ENCODE measurements around the gene AHCYL1.

DNA sequence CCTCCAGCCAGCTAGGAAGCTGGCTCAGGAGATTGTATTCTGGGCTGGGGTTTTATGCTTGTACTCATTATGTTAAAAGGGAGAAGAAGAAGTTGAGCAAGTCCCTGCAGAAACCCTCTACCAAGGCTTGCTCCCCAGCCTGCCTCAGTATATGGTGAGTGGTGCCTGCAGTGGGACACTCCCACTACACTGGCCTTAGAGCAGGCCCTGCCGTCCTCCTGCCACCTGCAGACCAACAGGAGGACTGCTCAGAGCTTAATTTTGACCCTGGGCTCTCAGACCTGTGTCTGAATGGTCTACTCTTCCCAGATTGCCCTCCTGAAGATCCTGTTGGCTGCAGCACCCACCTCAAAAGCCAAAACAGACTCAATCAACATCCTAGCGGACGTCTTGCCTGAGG is 62.9 kb downstream of the AHCYL1 start:
- TF ChIP-seq, protein P1, sequence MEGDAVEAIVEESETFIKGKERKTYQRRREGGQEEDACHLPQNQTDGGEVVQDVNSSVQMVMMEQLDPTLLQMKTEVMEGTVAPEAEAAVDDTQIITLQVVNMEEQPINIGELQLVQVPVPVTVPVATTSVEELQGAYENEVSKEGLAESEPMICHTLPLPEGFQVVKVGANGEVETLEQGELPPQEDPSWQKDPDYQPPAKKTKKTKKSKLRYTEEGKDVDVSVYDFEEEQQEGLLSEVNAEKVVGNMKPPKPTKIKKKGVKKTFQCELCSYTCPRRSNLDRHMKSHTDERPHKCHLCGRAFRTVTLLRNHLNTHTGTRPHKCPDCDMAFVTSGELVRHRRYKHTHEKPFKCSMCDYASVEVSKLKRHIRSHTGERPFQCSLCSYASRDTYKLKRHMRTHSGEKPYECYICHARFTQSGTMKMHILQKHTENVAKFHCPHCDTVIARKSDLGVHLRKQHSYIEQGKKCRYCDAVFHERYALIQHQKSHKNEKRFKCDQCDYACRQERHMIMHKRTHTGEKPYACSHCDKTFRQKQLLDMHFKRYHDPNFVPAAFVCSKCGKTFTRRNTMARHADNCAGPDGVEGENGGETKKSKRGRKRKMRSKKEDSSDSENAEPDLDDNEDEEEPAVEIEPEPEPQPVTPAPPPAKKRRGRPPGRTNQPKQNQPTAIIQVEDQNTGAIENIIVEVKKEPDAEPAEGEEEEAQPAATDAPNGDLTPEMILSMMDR (optimal IDR thresholded peaks at IDR 0.05 in 1 of 3, IDR thresholded peaks at IDR 0.05 in 1 of 3, conservative IDR thresholded peaks at IDR 0.05 in 1 of 3; ENCODE audit: extremely low read depth in 1 of 3, insufficient read depth in 2 of 3, low read length in 3 of 3): no peak
- no peak for TF ChIP-seq EZH2 (IDR thresholded peaks at IDR 0.05; ENCODE audit: low read length)
